SH-SY5Y (cell line): ENCODE data around the gene HOXA3.

ENCODE experiments used
- GATA2 ChIP-seq: IDR thresholded peaks from 2 replicates; pipeline ENCODE4 v1.6.1; 2011; ENCODE audit warnings: mild to moderate bottlenecking, low read depth, low read length
- GATA3 ChIP-seq: IDR thresholded peaks from 2 replicates; pipeline ENCODE4 v1.6.1; 2011; ENCODE audit warnings: low read depth, mild to moderate bottlenecking, low read length, moderate library complexity

DNA sequence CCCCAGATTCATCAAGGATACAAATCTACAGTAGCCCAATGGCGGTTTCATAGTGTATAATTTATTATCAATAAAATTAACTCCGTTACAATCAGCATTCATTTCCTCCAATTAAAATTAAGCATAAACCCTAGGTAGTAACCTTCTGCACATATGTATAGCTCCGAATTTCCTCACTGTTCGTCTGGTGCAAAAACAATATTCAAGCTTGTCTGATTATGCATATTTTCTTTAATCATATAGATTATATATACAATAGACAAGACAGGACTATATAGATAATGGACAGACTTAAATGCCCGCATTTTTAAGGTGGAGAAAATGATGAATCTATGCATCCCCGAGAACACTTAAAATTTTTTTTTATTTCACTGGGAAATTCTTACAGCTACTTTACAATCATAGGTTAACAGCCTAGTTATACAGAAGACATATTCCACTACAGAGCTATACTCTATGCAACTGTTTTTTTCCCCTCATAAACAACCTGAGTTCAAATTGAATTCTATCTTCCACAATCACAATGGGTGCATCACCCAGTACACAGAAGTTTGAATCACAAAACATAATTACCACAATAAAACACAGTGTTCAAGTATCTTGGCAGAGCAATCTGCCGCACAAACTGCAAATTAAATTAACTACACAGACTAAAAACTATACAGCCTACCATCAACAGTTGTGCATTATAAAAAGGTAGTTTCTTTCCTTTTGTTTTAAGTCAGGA lies 10.3 kb upstream of the HOXA3 start:
- TF ChIP-seq GATA3 = no peak
- TF ChIP-seq GATA2 = no peak
